ENCODE data around the gene LRP1B.
"Not testable (repeated sequence)": the region's sequence is repeated elsewhere in the genome, so short reads cannot be mapped to it uniquely, and the experiment has no call there.

LRP1B gene

DNA sequence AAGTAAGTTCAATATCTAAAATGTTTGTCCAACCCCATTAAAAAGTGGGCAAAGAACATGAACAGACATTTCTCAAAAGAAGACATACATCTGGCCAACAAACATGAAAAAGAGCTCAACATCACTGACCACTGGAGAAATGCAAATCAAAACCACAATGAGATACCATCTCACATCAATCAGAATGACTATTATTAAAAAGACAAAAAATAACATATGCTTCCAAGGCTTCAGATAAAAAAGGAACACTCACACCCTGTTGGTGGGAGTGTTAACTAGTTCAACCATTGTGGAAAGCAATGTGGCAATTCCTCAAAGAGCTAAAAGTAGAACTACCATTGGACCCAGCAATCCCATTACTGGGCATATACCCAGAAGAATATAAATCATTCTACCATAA is 931.1 kb downstream of the LRP1B start:
- DNase-seq = no peak

DNA sequence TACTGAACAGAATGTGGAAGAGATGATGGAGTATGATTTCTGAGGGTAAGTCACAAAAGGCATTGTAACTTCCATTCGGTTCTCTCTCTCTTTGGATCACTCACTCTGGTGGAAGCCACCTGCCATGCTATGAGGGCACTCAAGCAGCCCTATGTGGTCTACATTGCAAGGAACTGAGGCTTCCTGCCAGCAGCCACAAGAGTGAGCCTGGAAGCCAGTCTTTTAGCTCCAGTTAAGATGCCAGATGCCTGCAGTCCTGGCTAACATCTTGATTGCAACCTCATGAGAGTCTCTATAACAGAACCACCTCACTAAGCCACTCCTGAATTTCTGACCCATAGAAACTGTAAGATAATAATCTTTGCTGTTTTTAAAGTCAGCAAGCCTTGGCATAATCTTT is 935.7 kb downstream of the LRP1B start:
- DNase-seq = peak; percentile 3

DNA sequence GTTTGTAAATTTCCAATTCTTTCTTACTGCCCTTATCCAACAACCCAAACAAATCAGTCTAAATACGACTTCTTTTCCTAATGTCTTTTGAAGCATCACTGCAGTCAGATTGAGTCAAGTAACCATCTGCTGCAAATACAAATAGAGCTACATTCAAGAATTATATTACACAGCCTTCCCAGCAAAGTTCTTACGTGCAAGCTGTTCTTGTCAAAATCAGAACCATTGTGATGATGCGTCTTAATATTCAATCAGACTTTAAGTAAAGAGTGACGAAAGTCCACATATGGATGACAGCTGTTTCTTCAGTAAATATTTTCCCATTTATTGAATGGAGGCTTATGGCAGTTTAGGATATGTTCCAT is 943.8 kb downstream of the LRP1B start:
- no peak for DNase-seq

DNA sequence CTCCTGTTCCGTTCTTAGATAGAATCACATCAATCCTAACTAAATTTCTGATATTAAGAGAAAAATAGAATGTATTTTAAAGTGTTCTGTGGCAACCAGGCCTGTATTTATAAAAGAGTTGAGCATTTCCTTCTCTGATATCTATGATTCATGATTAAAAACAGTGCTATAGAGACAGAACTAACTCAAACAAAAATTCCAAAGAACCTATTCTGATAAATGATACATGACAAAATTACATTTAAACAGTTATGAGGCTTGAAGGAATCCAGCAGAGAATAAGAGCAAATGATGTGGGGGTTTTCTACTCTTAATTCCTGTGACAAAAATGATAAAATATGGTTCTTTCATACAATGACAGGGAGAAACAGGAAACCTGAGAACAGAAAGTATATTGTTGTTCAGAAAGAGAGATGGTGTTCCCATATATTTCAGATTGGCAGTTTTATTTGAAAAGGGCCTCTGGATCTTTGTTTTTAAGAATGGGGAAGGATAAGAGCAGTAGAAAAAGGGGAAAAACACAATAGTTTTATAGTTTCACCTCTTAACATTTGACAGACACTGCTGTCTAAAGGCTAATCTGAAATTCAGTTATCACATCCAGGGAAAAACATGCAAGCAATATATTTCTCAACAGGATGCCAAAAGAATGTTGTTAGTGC is 944.3 kb downstream of the LRP1B start:
- no peak for DNase-seq

DNA sequence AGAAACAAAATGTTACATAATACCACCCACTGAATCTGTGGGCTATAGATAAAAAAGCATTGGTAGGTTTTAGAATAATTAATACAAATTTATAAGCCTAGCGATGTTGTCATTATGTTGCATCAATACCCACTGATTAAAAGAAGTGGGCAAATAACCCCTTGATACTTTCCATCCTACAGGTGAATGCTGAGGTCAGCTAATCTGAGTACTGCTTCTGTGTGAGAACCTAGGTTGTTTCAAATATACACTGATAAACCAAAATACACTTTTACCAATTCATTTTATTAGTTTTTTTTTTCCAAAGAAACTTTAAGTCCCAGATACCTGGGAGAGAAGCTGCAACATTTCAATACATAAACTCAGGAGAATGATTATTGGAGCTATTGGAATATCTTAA is 948.6 kb downstream of the LRP1B start:
- no peak for DNase-seq

DNA sequence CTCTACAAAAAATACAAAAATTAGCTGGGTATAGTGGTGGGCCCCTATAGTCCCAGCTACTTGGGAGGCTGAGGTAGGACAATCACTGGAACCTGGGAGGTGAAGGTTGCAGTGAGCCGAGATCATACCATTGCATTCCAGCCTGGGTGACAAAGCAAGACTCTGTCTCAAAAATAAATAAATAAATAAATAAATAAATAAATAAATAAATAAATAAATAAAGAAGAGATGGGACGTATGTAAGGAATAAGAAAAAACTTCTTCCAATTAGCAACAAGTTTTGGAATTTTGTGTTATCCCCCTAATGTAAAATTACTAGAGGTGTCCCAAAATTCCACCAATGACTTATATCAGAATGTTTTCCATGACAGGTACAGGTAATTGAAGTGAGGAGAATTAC is 961.7 kb downstream of the LRP1B start:
- DNase-seq = not testable (repeated sequence)

DNA sequence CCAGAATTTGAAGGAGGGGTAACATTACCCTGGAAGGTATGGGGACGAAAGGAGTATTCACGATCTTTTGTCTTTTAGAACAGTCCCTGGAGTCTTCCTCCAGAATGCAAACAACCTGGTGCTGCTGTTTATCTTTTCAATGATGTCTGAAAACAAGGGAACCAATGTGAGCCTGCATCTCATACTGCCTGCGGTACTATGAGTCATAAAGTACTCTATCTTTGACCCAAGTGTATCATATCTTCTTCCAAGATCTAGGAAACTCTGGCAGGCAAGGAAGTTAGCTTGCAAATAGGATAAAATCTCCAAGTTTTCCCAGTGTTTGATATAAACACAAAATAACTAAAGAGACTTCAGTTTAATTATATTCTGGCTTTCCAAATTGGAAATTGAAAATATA is 968.5 kb downstream of the LRP1B start:
- DNase-seq = no peak

DNA sequence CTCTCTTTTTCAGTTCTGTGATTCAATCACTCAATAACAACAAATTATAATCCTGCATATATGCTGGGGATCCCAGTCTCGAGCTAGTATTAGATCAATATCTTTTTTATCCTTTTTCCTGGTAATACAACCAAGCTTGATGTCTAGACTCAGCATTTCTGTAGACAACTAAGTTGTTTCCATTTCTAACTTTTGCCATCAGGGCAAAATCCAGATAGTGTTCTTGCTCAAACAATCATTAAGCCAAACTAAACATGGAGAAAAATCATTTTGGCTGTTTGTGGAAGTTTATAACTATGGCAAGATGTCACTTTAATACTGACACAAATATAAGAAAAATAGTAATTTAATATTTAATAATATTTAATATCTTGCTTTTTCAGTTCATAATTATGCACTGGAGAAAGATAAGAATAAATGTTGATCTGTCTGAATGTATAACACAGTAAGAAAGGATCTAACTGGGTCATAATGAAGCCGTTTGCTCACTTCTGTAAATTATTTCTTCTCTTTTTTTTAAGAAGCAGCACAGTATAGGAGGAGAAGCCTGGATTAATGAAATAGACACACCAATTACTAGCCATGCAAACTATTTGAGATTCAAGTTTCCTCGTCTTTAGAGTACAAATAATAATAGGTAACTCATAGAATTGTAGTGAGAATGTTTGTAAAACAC is 979.1 kb downstream of the LRP1B start:
- no peak for DNase-seq

DNA sequence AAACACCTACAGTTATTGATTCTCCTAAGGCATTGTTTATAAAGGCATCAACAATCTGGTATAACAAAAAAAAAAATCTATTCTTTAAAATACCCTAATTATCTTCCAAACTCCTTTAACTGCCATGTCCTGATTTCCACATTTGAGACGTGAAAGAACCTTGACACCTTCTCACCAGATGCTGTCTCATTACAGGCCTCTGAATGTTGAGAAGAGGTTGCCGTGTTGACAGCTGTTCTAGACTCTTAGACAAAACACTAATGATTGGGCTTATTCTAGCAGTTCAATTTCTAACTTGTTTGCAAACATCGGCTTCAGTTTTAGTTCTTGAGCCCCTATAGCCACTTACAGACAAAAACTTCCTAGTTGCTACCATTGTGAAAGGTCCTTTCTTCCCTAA is 988.8 kb downstream of the LRP1B start:
- DNase-seq = no peak

DNA sequence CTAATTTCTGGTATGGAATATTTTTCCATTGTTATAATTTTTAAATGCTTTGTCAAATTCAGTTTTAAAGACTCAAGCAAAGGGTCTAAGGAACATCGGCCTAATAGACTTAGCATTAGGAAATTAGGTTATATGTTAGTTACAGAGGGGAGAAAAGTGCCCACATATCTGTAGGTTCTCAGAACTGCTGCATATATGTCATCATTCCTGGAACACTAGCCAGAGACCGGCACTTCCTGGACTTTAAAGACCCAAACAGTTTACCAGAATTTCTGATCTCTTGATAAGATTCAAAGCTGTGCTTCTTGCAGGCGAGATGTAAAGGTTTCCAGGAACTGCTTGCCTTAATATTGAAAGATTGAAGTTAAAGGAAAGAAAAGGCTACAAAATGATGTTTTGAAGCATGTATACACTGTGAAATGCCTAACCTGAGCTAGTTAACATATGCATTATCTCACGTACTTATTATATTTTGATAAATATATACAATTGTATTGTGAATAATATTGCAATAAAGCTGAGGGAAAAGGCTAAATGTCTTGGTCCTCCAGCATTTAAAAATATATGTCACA is 993.6 kb downstream of the LRP1B start:
- no peak for DNase-seq

DNA sequence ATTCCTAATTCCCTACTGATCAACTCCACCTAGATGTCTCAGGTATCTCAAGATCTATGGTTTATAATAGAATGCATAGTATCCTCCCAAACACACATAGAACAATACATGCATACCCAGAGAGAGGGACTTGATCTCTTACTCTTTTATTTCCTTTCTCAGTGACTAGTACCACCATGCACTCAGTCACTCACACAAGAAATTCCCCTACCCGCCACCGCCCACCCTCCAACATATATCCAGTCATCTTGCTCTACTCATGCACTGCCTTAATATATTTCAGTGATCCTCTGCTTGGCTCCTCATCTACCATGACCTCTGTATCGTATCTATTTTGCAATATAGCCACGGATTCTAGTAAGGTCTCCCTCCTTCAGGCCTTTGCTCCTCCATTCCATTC is 996.9 kb downstream of the LRP1B start:
- DNase-seq = no peak

DNA sequence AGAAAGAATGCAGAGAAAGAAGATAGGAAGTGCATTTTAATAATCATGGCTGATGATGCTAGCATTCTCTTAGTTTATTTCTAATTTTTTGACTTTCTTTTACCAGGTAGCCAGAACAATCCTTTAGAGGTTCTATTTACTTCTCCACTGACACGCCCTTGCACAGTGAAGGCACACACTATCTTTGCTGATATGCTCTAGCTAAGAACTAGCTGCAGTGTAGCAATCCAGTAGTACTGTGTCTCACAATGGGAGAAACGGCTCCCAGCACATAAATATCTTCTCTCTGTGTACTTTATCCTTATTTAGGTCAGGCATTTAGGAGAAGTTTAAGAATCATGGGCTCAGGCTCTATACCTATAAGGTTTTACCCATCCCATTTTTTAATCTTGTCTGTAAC is 1005.4 kb downstream of the LRP1B start:
- no peak for DNase-seq

DNA sequence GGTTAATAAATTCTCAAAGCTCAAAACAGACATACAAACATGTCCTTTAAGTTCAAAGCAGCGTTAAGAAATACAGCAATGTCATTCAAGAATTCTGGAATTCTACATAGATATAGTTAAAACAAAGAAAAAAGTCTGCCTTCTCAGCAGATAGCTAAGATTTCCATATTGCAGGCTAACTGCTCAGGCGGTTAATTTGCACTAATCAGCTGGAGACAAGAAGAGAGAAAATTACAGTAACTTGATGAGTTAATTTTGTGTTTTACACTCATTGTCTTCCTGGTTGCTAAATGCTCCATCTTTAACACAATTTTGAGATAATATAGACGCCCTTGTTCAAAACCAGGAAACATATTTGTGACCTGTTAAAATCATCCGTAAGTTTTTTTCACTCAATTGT is 1012.0 kb downstream of the LRP1B start:
- no peak for DNase-seq

DNA sequence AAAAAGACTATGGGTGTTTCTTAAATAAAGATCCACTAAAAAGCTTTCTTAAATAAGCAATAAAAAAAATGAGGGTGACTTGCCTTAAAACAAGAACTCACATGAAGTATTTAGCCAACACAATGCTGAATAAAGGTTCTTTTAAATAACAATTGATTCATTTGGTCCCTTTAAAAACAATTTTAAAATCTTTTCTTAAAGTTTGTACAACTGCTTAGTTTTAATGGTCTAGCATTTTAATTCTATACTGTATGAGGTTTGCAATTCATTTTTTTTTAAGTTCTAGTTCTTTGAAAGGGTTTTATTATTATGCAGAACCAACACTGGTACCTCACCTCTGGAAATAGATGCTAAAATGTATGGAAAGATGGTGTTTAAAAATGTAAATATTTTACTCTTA is 1017.5 kb downstream of the LRP1B start:
- no peak for DNase-seq

DNA sequence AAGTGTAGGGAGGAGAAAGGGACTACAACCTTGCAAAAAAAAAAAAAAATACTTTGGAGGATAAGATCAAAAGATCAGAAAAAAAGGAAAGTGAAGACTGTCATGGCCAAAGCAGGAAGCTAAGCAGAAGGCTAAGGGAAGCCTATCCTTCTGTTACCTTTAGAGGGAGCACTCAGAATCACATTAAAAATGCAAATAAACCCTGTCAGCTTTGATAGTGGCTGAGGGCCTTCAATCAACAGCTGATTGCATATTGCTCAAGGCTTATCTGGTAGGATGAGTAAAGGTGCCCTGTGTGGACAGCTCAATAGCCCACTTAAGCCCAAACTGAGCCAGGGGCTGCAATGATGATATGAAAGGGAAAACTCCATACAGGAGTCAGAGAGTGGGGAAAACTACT is 1021.2 kb downstream of the LRP1B start:
- no peak for DNase-seq

DNA sequence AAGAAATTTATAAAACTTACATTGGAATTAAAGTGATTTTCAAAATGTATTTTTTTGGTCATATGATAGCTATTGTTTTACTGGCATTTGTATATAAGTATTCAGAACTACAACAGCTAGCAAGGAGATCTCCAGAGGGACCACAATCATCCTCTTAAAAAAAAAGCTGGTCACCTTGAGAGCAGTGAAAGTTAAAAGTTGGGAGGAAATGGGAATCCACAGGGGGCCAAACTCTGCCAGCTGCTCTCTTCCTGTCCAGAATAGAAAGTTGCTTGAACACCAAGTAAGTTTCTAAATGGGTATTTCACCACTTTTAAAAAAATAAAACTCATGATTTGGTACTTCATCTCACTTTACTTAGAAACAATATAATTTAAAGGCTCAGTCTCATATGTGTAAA is 1025.1 kb downstream of the LRP1B start:
- DNase-seq = no peak

DNA sequence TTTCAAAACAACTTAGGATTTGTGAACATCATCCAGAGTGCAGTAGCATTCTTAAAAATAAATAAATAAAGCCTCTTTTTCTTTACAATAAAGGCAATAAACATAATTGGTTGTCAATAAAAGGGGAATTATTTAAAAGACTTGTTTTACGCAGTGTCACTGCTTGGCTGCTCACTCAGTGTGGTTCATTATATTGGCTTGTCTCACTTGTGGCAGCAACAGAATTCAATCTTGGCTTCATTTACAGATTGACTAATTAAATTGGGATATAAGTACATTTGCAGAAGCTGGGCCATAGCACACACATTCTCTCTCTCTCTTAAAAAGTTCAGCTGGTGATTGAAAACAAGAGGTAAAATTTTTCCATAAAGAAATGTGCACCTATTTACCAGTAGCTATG is 1027.6 kb downstream of the LRP1B start:
- no peak for DNase-seq

DNA sequence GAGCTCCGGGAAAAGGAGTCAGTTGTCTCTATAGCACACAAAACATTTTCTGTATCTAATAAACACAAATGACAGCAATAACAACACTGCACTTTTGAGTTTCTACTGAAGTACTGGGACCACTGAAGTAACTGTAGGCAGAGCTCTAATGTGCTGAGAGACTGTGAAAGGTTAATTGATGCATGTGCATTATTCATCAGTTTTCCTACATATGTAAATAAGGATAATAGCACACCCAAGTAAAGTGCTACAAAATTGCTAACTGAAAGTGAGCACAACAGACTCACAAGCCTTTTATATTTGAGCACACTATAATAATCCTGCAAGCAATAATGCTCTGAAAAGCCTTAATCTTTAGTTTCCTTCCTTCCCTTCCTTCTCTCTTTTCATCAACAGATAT is 1051.6 kb downstream of the LRP1B start:
- no peak for DNase-seq

DNA sequence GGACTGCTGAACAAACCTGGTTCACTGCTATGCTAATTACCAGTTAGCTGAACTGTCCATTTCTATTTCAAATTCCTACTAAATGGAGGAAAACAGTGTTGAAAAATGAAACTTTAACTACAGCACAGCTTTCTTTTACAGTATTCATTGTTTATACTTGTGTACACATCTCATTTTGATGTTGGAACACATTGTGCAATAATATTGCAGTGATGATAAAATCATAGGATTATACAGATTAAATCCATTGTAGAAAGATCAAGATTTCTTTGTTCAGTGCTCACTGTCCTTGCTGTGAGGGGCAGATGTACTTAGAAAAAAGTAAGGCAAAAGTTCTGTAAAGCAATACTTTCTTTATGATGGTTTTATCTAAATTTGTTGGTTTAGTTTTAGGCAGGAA is 1055.1 kb downstream of the LRP1B start:
- no peak for DNase-seq

DNA sequence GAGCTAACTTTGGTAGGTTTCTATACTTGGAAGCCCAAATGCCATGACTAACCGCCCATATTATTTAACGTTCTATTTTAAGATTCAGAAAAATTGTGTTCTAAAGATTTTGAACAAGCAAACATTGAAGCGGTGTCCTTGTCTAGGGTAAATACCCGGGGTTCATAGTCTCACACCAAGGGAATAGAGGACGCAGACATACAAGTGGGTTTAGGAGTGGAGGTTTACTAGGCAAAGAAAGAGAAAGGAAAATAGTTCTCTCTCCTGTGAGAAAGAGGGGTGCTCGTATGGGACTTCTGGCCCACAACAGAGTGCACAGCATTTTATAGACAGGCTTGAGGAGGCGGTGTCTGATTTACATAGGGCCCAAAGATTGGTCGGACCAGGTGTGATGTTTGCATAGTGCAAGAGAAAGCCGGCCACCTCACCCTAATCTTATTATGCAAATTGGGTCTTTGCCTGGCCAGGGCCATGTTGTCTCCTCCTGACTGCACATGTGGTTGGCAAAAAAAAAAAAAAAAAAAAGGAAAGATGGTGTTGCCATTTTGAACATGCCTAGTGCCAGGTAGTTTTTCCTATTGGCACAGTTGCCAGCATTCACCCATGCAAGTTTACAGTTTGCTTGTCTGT is 1062.6 kb downstream of the LRP1B start:
- no peak for DNase-seq

DNA sequence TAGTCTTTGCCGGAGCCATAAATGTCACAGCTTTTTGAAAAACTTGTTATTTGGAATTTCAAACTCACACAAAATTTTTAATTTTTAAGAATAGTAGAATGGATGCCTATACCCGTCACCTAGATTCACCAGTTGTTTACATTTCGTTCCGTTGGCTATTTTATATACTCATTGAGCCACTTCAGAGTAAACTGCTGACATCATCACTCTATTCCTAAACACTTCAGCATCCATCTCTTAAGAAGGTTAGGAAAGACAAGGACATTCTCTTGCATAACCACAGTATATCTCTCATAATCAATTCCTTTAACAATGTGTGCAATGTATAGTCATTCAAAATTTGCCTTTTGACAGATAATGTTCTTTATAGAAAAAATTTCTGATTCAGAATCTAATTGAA is 1065.8 kb downstream of the LRP1B start:
- no peak for DNase-seq

DNA sequence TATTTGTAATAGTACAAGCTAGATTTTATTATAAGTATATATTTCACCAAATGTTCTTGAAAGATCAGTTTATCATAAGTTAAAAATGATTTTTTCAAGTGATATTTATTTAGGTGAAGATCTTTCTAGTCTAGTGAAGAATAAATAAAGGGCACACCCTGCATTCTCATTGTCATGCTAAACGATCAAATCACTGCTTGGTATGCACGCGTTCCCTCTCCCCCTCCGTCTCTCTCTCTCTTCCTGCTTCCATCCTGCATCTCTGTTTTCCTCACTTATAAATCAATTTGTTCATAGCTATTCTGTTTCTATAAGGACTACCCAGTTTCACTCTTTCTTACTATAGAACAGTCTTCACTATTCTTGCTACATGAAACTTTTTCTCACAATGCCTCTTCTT is 1067.4 kb downstream of the LRP1B start:
- no peak for DNase-seq

DNA sequence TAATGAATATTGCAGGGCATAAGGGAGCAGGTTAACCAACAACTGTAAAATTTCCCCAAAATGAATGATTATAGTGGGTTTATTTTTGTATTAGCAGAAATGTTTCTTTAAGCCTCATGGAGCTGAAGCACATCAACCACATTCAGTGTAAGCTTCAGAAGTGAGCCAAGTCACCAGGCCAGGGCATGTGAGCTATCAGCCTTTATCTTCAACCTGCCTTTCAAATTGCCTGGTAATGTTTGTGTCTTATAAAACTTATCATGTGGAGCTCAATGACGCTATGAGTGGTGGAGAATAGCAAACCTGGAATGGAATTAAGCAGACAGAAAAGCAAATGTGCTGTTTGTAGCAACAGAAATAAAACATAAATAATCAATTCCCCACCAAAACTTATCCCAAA is 1068.4 kb downstream of the LRP1B start:
- DNase-seq = no peak

DNA sequence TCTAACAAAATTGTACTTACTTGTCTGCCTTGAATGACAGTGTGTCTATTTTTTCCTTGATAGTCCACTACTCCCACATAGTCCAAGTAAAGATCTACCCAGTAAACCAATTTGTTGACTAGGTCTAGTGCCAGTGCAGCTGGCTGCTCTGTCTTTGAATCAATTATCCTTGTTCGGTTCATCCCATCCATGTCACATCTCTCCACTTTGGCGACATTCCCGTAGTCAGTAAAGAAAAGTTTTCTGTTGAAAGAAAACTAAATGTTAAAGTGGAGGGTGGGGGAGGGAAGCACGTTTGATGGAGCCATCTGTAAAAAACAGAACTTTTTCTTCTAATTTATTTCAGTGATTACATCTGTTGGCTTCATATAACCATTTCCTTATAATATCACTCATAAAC is 1068.8 kb downstream of the LRP1B start:
- no peak for DNase-seq

Data from GDM1 (cell line).